SKM-1 treated with dmso at 0.1 percent for 144 hours (cell line): ENCODE results near the gene PRRT1B.
A peak's percentile ranks its signal among the peaks of the same experiment; 100 is the strongest.
"Not testable (repeated sequence)": the region's sequence is repeated elsewhere in the genome, so short reads cannot be mapped to it uniquely, and the experiment has no call there.

Experiments
- DNase-seq: peaks from one replicate; lab custom pipeline; 2025; ENCODE audit not compliant: unreplicated experiment; lab: John Stamatoyannopoulos, UW

Gene PRRT1B

GRCh38 chr9:131545003-131545785, at the start of gene PRRT1B:
Gene PRRT1B (plus strand): TSS chr9:131545523. CDS start chr9:131545616, 93 bp downstream.
- DNase-seq: no peak

DNA sequence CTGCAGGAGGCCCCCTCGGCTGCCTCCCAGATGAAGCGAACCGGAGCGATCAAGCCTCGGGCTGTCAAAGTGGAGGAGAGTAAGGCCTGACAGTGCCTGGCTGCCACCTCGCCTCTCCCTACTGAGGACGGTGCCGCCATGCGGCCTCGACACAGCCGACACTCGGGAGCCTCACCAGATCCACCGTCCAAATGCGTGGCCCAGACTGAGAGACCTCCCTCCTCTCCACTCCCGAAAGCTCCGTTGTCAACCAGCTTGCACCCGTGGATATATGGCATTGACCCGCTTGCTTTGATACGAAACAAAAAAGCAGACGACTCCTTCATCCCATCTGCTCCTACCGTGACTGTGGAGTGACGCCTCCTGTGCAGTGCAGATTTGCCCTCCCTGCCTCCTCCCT, 49.5 kb upstream of the PRRT1B start:
- DNase-seq: no peak

GRCh38 chr9:131496844-131497405, 48.4 kb upstream of the PRRT1B start:
- no peak for DNase-seq

GRCh38 chr9:131499254-131499767, 46.0 kb upstream of the PRRT1B start:
- DNase-seq: no peak

DNA sequence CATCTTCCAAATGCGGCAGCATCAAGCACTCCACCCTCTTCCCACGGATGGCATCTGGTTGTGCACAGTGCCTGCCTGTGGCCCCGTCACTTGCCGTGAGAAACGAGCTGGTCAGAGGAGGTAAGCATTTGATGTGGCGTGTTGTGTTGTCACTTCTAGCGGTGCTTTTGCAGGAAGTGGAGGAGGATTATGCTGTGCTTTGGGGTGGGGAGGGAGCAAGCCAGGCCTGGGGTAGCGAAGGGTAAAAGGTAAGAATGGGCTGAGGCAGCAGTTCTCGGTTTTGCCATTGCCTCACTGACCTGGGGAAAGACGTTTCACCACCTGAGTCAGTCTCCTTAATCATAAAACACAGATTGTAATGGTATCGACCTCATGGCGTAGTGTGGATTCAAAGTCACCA, 44.9 kb upstream of the PRRT1B start:
- DNase-seq: no peak

DNA sequence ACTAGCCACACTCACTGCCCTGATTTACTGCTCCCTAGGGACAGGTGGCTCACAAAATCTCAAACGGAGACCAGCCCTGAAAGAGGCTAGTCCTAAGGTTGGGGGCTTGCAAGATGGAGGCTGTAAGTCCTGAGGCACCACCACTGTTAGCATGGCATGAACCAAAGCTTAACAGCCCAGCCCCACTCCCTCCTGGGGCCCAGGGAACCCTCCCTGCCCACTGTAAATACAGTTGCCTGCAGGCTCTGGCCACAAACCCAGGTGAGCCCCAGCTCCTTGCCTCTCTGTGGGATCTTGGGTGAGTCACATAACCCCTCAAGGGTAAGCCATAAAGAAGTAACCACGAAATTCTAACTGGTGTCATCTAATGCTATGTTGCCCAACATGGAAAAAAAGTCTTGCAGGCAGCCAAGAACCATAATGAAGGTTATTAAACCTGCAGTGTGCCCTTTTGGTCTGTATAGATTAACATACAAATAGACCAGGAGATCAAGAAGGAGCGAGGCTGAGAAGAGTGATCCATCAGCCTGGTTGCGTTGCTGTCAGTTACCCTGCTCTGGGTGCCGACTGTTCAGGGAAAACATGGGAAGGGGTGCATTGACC, 44.3 kb upstream of the PRRT1B start:
- DNase-seq: no peak

DNA sequence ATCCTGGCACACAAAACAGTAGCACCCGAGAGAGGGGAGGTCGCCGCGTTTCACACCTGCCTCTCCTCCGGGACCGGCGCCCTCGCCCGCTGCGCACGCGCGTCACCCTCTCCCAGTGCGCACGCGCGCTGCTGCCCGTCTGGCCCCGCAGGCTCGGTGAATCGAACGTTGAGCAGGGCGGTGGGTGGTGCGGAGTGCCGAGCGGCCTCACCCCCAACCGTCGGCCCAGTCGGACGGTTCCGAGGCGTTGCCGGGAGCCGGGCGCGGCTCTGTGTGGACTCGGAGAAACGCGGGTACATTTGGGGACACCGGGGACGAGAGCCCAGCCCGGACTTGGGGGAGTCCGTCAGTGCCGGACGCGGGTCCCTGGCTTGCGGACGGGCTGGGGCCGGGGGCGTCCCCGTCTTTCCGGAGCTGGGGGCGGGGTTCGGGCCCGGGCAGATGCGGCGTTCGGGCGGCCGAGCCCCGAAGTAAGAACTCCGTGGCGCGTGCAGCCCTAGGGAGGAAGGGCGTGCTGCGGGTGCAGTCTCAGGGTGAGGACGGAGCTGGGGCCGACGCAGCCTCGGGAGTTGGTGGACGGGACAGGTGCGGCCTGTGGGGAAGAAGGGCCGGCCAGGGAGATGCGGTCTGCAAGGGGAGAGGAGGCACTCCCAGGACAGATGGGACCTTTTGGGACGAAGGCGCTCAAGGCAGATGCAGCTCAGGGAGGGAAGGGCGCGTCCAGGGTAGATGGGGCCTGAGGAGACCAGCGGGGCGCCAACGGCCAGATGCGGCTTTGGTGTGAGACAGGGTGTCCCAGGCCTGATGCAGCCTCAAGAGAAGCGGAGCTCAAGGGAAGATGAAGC, 42.3 kb upstream of the PRRT1B start, which contains the start of gene POMT1:
POMT1 (plus strand) TSS at position 138 of the 845 bp plus-strand sequence. CDS start 1,301 bp downstream, outside the sequence.
- DNase-seq: peak; percentile 52

GRCh38 chr9:131503626-131504465, 41.5 kb upstream of the PRRT1B start:
- no peak for DNase-seq

DNA sequence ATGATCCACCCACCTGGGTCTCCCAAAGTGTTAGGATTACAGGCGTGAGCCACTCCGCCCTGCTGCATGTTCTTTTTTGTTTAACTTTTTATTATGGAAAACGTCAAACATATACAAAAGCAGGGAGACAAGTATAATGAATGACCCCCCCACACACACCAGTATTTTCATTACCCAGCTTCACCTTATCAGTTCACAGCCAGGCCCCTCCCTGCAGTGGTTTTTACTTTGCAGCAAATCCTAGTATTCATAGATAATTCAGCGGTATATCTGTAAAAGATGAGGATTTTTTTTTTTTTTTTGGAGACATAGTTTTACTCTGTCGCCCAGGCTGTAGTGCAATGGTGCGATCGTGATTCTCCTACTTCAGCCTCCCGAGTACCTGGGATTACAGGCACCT, 40.3 kb upstream of the PRRT1B start:
- DNase-seq: no peak

- no peak for DNase-seq
Measured at GRCh38 chr9:131511416-131511815, 33.9 kb upstream of the PRRT1B start.

DNA sequence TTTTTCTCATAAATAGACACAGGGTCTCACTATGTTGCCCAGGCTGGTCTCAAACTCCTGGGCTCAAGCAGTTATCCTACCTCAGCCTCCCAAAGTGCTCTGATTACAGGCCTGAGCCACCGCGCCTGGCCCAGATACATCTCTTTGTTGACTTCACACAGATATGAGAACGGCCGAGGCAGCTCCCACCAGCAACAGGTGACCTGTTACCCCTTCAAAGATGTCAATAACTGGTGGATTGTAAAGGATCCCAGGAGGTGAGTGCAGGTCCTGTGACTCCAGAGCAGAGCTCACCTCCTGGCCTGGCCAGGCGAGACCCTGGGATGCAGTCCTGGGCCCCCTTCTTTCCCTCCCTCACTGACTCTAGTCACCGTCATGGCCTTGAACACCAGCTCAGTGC, 33.4 kb upstream of the PRRT1B start:
- no peak for DNase-seq

- no peak for DNase-seq
Measured at GRCh38 chr9:131513177-131513576, 32.1 kb upstream of the PRRT1B start.

DNA sequence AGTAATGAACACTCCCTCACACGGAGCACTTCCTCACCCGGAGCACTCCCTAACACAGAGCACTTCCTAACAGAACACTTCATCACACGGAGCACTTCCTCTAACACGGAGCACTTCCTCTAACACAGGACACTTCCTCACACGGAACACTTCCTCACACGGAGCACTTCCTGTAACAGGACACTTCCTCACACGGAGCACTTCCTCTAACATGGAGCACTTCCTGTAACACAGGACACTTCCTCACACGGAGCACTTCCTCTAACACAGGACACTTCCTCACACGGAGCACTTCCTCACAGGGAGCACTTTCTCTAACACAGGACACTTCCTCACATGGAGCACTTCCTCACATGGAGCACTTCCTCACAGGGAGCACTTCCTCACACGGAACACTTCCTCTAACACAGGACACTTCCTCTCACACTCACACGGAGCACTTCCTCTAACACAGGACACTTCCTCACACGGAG, 29.7 kb upstream of the PRRT1B start:
- DNase-seq: not testable (repeated sequence)

DNA sequence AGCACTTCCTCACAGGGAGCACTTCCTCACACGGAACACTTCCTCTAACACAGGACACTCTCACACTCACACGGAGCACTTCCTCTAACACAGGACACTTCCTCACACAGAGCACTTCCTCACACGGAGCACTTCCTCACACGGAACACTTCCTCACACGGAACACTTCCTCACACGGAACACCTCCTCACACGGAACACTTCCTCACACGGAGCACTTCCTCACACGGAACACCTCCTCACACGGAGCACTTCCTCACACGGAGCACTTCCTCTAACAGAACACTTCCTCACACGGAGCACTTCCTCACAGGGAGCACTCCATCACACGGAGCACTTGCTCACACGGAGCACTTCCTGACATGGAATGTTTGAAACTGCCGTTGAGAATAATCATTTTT, 29.2 kb upstream of the PRRT1B start:
- no peak for DNase-seq

DNA sequence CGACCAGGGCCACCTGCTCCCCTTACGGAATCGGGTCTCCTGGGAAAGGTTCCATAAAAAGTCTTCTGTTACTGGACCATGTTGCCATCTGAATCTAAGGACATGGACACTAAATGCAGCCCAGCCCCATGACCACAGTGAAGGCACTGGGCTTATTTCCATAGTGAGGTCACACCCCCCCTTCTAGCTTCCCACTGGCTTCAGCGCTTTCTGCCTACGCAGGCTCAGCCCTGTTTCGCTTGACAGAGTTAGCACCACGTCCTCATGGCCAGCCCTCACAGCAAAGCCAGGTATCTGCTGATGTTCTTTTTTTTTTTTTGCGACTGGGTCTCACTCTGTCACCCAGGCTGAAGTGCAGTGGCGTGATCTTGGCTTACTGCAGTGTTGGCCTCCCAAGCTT, 28.4 kb upstream of the PRRT1B start:
- no peak for DNase-seq

DNA sequence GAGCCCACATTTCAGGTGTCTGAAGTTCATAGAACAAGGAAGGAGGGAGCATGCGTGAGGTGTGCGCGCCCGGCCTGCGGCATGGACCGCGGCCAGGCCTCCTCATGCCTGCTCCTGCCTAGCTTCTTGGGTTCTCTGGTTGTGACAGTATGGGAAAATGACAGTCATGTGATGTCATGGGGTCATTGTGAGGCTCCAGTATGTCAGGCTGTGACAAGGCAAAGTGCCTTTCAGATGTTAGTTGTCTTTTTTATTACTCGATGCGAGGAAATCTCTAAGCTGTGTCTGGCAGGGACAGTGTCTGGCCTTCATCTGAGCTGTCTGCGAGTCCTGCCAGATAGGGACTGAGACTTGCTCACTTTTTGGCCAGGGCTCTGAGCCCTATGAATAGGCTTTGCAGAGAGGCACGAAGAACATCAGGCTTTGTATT, 27.5 kb upstream of the PRRT1B start:
- no peak for DNase-seq

DNA sequence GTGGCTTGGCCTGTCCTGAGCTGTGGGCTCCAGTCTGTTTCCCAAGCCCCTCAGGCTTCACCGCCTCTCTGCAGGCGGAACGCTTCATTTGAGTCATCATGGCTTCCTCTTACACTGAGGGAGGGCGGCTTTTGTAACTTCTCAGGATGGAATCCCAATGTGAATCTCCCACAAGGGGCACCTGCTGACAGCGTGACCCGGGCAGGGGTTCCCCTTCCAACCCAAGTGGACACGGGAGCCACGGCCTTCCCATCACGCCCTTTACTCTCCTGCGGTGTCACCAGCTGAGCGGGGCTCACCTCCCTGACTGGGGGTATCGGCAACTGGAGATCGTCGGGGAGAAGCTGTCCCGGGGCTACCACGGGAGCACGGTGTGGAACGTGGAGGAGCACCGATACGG, 26.8 kb upstream of the PRRT1B start:
- DNase-seq: no peak

GRCh38 chr9:131520503-131520902, 24.8 kb upstream of the PRRT1B start:
- no peak for DNase-seq

DNA sequence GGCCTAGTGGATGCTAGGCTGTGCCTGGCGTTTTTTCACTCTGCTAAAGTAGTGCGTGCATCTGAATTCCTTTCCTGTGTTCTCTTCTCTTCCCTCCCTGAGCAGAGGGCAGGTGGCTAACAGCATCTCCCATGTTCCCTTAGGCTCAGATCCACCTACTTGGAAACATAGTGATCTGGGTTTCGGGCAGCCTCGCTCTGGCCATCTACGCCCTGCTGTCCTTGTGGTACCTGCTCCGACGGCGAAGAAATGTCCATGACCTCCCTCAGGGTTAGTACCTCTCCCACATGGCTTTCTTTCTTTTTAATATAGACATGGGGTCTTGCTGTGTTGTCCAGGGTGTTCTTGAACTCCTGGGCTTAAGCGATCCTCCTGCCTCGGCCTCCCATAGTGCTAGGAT, 24.1 kb upstream of the PRRT1B start:
- DNase-seq: no peak

- DNase-seq: no peak
Measured at GRCh38 chr9:131521822-131522221, 23.5 kb upstream of the PRRT1B start.
